Measurements from ENCODE around the gene ZRANB1. TPM values are rescaled to one million over a fixed set of nuclear protein-coding genes. Genes with fewer than 3 reads are reported as not detected.

The ZRANB1 gene
- total RNA-seq, 2 donors from 2014 or later: 24.1 to 24.9 TPM

- peak overlapping the region in 1 of 2 donors; percentile 89 for H3K27ac ChIP-seq
- no peak for TF ChIP-seq CTCF (IDR thresholded peaks at IDR 0.05)
- H3K27me3 ChIP-seq: no peaks in the 10 kb centered on the region
- DNase-seq (ENCODE audit: low spot score): no peak
- no peaks in the 10 kb centered on the region for H3K9me3 ChIP-seq
- no peak overlapping the region for H3K4me3 ChIP-seq
- peaks cover 0 to 72% of the 10 kb centered on the region in 2 donors for H3K4me1 ChIP-seq
- H3K36me3 ChIP-seq: peaks cover 11% of the 10 kb centered on the region
Observed at GRCh38 chr10:125008689-125009638, 67.0 kb downstream of the ZRANB1 start.

- H3K9me3 ChIP-seq: no peaks in the 10 kb centered on the region
- H3K27ac ChIP-seq: peak overlapping the region; percentile 79 to 89
- DNase-seq (ENCODE audit: low spot score): no peak
Observed at GRCh38 chr10:125009661-125010161, 67.8 kb downstream of the ZRANB1 start.

GRCh38 chr10:125010362-125010761 lies 68.4 kb downstream of the ZRANB1 start:
- Histone ChIP-seq H3K9me3 (no peaks in the 10 kb centered on the region), H3K4me1 (peaks cover 0 to 86% of the 10 kb centered on the region in 2 donors), H3K4me3 (no peak overlapping the region), H3K27ac (peak overlapping the region; percentile 79 to 89), H3K27me3 (no peaks in the 10 kb centered on the region), H3K36me3 (peaks cover 5% of the 10 kb centered on the region)
- TF ChIP-seq CTCF (IDR thresholded peaks at IDR 0.05): no peak
- DNase-seq (ENCODE audit: low spot score): no peak

More at GRCh38 chr10:125009661-125010161, 67.8 kb downstream of the ZRANB1 start:
- H3K4me3 ChIP-seq: no peak overlapping the region
- H3K36me3 ChIP-seq: peaks cover 11% of the 10 kb centered on the region
- no peaks in the 10 kb centered on the region for H3K27me3 ChIP-seq
- no peak for TF ChIP-seq CTCF (IDR thresholded peaks at IDR 0.05)
- peaks cover 0 to 79% of the 10 kb centered on the region in 2 donors for H3K4me1 ChIP-seq

- no peaks in the 10 kb centered on the region for H3K36me3 ChIP-seq
- H3K4me3 ChIP-seq: no peak overlapping the region
- DNase-seq (ENCODE audit: low spot score): no peak
- H3K9me3 ChIP-seq: no peaks in the 10 kb centered on the region
- peak overlapping the region; percentile 79 to 89 for H3K27ac ChIP-seq
- peaks cover 0 to 90% of the 10 kb centered on the region in 2 donors for H3K4me1 ChIP-seq
- H3K27me3 ChIP-seq: no peaks in the 10 kb centered on the region
- no peak for TF ChIP-seq CTCF (IDR thresholded peaks at IDR 0.05)
Observed at GRCh38 chr10:125011171-125011925, 69.4 kb downstream of the ZRANB1 start.

GRCh38 chr10:125011926-125012705 lies 70.2 kb downstream of the ZRANB1 start:
- Histone ChIP-seq H3K27ac (peak overlapping the region; percentile 79 to 89), H3K4me3 (no peak overlapping the region), H3K9me3 (no peaks in the 10 kb centered on the region), H3K4me1 (peaks cover 0 to 90% of the 10 kb centered on the region in 2 donors), H3K36me3 (no peaks in the 10 kb centered on the region), H3K27me3 (no peaks in the 10 kb centered on the region)
- TF ChIP-seq CTCF (IDR thresholded peaks at IDR 0.05): no peak
- no peak for DNase-seq (ENCODE audit: low spot score)
